ENCODE measurements around the gene DLG1. TPM values are rescaled to one million over a fixed set of nuclear protein-coding genes. Genes with fewer than 3 reads are reported as not detected.

DLG1 gene
- total RNA-seq, 4 donors from 2014 or later, result 71.4 to 90.4 (median 80.9) TPM

DNA sequence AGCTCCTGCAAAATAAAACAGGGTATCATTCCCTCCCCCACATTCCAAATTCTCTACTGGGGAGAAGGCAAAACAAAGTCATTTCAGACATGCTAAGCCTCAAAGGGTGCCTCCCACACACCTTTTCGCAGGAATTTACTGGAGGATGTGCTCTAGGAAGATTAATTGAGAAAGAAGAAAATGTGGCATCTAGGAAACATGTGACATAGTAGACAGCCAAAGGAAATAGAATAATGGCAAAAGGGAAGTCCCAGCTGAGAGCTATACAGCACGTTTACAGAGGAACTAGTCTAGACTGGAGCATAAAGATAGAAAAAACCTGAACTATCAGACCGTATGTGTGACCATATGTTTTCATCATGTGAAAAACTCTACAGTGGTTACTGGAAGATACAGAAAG is 210.0 kb downstream of the DLG1 start:
- H3K9me3 ChIP-seq, result no peaks in the 10 kb centered on the region
- no peak for ATAC-seq

DNA sequence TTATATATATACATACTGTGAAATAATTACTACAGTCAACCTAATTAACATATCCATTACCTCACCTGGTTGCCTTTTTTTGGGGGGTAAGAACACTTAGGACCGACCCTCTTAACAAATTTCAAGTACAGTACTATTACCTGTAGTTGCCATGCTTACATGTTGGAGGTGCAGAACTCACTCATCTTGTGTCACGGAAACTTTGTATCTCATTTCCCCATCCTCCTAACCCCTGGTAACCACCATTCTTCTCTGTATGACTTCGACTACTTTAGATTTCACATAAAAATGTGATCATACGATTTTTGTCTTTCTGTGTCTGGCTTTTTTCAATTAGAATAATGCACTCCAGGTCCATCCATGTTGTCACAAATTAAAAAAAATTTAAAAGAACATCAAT is 213.3 kb downstream of the DLG1 start:
- H3K36me3 ChIP-seq, result peaks cover 0 to 19% of the 10 kb centered on the region in 2 donors
- H3K27me3 ChIP-seq, result no peaks in the 10 kb centered on the region
- no peak overlapping the region for H3K4me3 ChIP-seq
- no peaks in the 10 kb centered on the region for H3K9me3 ChIP-seq
- H3K4me1 ChIP-seq, result no peaks in the 10 kb centered on the region
- WGBS, 2 donors (ENCODE audit: low coverage in 1 of 2), result 87 to 97% methylated on average over 4 of the region's 4 CpGs
- no peak for ATAC-seq
- H3K27ac ChIP-seq, result no peak overlapping the region
- TF ChIP-seq, protein P1, sequence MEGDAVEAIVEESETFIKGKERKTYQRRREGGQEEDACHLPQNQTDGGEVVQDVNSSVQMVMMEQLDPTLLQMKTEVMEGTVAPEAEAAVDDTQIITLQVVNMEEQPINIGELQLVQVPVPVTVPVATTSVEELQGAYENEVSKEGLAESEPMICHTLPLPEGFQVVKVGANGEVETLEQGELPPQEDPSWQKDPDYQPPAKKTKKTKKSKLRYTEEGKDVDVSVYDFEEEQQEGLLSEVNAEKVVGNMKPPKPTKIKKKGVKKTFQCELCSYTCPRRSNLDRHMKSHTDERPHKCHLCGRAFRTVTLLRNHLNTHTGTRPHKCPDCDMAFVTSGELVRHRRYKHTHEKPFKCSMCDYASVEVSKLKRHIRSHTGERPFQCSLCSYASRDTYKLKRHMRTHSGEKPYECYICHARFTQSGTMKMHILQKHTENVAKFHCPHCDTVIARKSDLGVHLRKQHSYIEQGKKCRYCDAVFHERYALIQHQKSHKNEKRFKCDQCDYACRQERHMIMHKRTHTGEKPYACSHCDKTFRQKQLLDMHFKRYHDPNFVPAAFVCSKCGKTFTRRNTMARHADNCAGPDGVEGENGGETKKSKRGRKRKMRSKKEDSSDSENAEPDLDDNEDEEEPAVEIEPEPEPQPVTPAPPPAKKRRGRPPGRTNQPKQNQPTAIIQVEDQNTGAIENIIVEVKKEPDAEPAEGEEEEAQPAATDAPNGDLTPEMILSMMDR (IDR thresholded peaks at IDR 0.05), result no peak

More for the DNA sequence above, 210.0 kb downstream of the DLG1 start:
- Histone ChIP-seq H3K4me3 (no peak overlapping the region), H3K27me3 (no peaks in the 10 kb centered on the region), H3K27ac (no peak overlapping the region), H3K4me1 (no peaks in the 10 kb centered on the region), H3K36me3 (peaks cover 0 to 14% of the 10 kb centered on the region in 2 donors)
- TF ChIP-seq POLR2A (IDR thresholded peaks at IDR 0.05) (no peak), POLR2AphosphoS5 (IDR thresholded peaks at IDR 0.05) (no peak), EP300 (IDR thresholded peaks at IDR 0.05) (no peak)
- TF ChIP-seq, protein P1 (IDR thresholded peaks at IDR 0.05), result no peak
- 62% methylated on average over 3 of the region's 3 CpGs; no CpG with 5 or more reads in 1 of the 2 donors for WGBS, 2 donors (ENCODE audit: low coverage in 1 of 2)

DNA sequence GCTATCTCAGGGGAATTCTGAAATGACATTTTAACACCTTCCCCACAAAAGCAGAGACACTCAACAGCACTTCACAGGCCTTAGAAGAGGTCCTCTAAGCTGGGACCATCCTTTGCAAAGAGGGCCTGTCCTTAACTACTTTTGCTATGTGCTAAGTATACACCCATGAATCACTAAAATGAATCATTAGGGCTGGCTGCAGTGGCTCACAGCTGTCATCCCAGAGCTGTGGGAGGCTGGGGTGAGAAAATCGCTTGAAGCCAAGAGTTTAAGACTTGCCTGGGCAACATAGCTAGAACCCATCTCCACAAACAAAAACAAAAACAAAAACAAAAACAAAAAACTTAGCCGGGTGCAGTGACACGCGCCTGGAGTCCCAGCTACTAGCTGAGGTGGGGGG is 214.9 kb downstream of the DLG1 start:
- no peak overlapping the region for H3K4me3 ChIP-seq
- no peaks in the 10 kb centered on the region for H3K9me3 ChIP-seq
- no peak overlapping the region for H3K27ac ChIP-seq
- WGBS, 2 donors (ENCODE audit: low coverage in 1 of 2), result 72 to 86% methylated on average over 1 to 4 of the region's 4 CpGs
- TF ChIP-seq, protein P1 (IDR thresholded peaks at IDR 0.05), result no peak
- TF ChIP-seq POLR2AphosphoS5 (IDR thresholded peaks at IDR 0.05), result no peak
- no peak for TF ChIP-seq POLR2A (IDR thresholded peaks at IDR 0.05)
- TF ChIP-seq EP300 (IDR thresholded peaks at IDR 0.05), result no peak
- no peaks in the 10 kb centered on the region for H3K27me3 ChIP-seq
- peaks cover 0 to 19% of the 10 kb centered on the region in 2 donors for H3K36me3 ChIP-seq
- no peaks in the 10 kb centered on the region for H3K4me1 ChIP-seq
- no peak for ATAC-seq

DNA sequence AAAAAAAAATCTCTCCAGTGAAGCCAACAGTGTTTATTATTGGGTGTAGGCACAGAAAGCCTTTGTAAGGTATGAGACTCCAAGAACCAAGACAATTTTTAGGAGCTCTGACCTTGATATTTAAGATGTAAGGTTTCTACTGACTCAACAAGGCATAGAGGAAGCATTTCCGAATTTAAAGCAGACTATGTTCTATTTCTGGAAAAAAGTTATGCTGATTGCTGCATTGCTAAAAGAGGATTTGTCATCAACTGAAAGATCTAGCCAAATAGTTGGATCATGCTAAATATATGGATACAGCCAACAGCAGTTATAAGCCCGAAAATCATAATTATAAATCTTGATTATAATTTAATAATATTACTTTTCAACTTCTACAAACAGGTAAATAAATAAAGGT is 215.5 kb downstream of the DLG1 start:
- WGBS, 2 donors (ENCODE audit: low coverage in 1 of 2), result 31 to 41% methylated on average over 2 of the region's 2 CpGs
- Histone ChIP-seq H3K4me3 (no peak overlapping the region), H3K27ac (no peak overlapping the region), H3K27me3 (no peaks in the 10 kb centered on the region), H3K4me1 (no peaks in the 10 kb centered on the region), H3K36me3 (peaks cover 0 to 19% of the 10 kb centered on the region in 2 donors), H3K9me3 (no peaks in the 10 kb centered on the region)
- ATAC-seq, result no peak
- TF ChIP-seq, protein P1 (IDR thresholded peaks at IDR 0.05), result no peak
- TF ChIP-seq POLR2AphosphoS5 (IDR thresholded peaks at IDR 0.05) (no peak), POLR2A (IDR thresholded peaks at IDR 0.05) (no peak), EP300 (IDR thresholded peaks at IDR 0.05) (no peak)

DNA sequence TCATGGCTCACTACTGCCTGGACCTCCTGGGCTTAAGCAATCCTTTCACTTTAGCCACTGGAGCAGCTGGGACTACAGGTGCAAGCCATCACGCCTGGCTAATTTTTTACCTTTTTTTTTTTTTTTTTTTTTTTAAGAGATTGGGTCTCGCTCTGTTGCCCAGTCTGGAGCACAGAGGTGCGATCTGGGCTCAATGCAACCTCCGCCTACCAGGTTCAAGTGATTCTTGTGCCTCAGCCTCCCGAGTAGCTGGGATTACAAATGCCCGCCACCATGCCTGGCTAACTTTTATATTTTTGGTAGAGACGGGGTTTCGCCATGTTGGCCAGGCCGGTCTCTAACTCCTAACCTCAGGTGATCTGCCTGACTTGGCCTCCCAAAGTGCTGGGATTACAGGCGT is 218.1 kb downstream of the DLG1 start:
- TF ChIP-seq, protein P1 (IDR thresholded peaks at IDR 0.05), result no peak
- H3K4me3 ChIP-seq, result no peak overlapping the region
- no peak for ATAC-seq
- 100% methylated on average over 5 to 6 of the region's 10 CpGs for WGBS, 2 donors (ENCODE audit: low coverage in 1 of 2)
- no peaks in the 10 kb centered on the region for H3K9me3 ChIP-seq
- H3K27me3 ChIP-seq, result no peaks in the 10 kb centered on the region
- H3K36me3 ChIP-seq, result peaks cover 0 to 29% of the 10 kb centered on the region in 2 donors
- no peaks in the 10 kb centered on the region for H3K4me1 ChIP-seq
- H3K27ac ChIP-seq, result no peak overlapping the region
